ENCODE results near the gene LCOR.

Gene LCOR

GRCh38 chr10:97001183-97001991, 169.3 kb downstream of the LCOR start:
- in situ Hi-C loops (cut with HindIII; ENCODE audit: low pct_ligation_motif_present, low sequenced_read_pairs): no loop called here
- Histone ChIP-seq H3K27me3 (replicated peaks) (no peaks in the 10 kb centered on the region), H3K27ac (no peak overlapping the region), H3K36me3 (replicated peaks) (no peaks in the 10 kb centered on the region), H3K4me3 (ENCODE audit: low read depth, low read length) (no peak overlapping the region)
- DNase-seq: no peak
- no peak for TF ChIP-seq CTCF (IDR thresholded peaks at IDR 0.05; ENCODE audit: low read depth, low read length, missing control alignments)

GRCh38 chr10:97002670-97003069, 170.6 kb downstream of the LCOR start:
- H3K27ac ChIP-seq: no peak overlapping the region
- no peak for TF ChIP-seq CTCF (IDR thresholded peaks at IDR 0.05; ENCODE audit: low read depth, low read length, missing control alignments)
- H3K4me3 ChIP-seq (ENCODE audit: low read depth, low read length): no peak overlapping the region
- no peak for DNase-seq
- H3K36me3 ChIP-seq (replicated peaks): no peaks in the 10 kb centered on the region
- H3K27me3 ChIP-seq (replicated peaks): no peaks in the 10 kb centered on the region
- in situ Hi-C loops (cut with HindIII; ENCODE audit: low pct_ligation_motif_present, low sequenced_read_pairs): no loop called here

GRCh38 chr10:97003151-97003803, 171.2 kb downstream of the LCOR start:
- H3K4me3 ChIP-seq (ENCODE audit: low read depth, low read length): no peak overlapping the region
- no peak for TF ChIP-seq CTCF (IDR thresholded peaks at IDR 0.05; ENCODE audit: low read depth, low read length, missing control alignments)
- no peaks in the 10 kb centered on the region for H3K27me3 ChIP-seq (replicated peaks)
- in situ Hi-C loops (cut with HindIII; ENCODE audit: low pct_ligation_motif_present, low sequenced_read_pairs): no loop called here
- no peak for DNase-seq
- no peaks in the 10 kb centered on the region for H3K36me3 ChIP-seq (replicated peaks)
- H3K27ac ChIP-seq: no peak overlapping the region

- Histone ChIP-seq H3K27ac (no peak overlapping the region), H3K36me3 (replicated peaks) (no peaks in the 10 kb centered on the region), H3K4me3 (ENCODE audit: low read depth, low read length) (no peak overlapping the region), H3K27me3 (replicated peaks) (no peaks in the 10 kb centered on the region)
- no peak for TF ChIP-seq CTCF (IDR thresholded peaks at IDR 0.05; ENCODE audit: low read depth, low read length, missing control alignments)
- no peak for DNase-seq
- in situ Hi-C loops (cut with HindIII; ENCODE audit: low pct_ligation_motif_present, low sequenced_read_pairs): no loop called here
Observed at GRCh38 chr10:97003804-97004201, 171.7 kb downstream of the LCOR start.

GRCh38 chr10:97004591-97004990, 172.5 kb downstream of the LCOR start:
- H3K36me3 ChIP-seq (replicated peaks): no peaks in the 10 kb centered on the region
- TF ChIP-seq CTCF (IDR thresholded peaks at IDR 0.05; ENCODE audit: low read depth, low read length, missing control alignments): no peak
- in situ Hi-C loops (cut with HindIII; ENCODE audit: low pct_ligation_motif_present, low sequenced_read_pairs): no loop called here
- H3K27me3 ChIP-seq (replicated peaks): no peaks in the 10 kb centered on the region
- no peak overlapping the region for H3K27ac ChIP-seq
- H3K4me3 ChIP-seq (ENCODE audit: low read depth, low read length): no peak overlapping the region
- no peak for DNase-seq

Measured in brain microvascular endothelial cell (primary cell).